ENCODE measurements around the gene TOLLIP. TPM values are rescaled to one million over a fixed set of nuclear protein-coding genes. Genes with fewer than 3 reads are reported as not detected.

The TOLLIP gene
- total RNA-seq, 1 experiment from 2014 or later: 32.3 TPM

DNA sequence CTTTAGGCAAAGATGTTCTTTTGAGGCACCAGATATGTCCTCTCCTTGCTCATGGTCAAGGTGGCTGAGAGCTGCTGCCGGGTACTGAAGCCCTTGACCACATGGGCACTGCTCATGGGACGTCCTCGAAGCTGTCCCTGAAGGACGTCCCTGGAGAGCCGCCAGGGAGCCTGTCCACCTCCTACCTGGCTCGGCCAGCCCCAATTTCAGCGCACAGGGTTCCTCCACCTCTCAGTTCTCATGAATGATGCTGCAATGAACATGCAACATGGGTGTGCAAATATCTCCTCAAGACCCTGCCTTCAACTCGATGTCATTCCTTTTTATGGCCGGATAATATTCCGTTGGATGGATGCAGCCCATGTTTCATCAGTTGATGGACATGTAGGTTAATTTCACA, 24.4 kb upstream of the TOLLIP start:
- no peak overlapping the region for H3K4ac ChIP-seq (ENCODE audit: low read depth, low read length)
- no peak overlapping the region for H2AFZ ChIP-seq (ENCODE audit: low read length)
- H3K4me1 ChIP-seq (ENCODE audit: insufficient read depth, low read length): no peaks in the 10 kb centered on the region
- no peak overlapping the region for H2BK5ac ChIP-seq (ENCODE audit: insufficient read length, low read length)
- no peak overlapping the region for H2AK5ac ChIP-seq (ENCODE audit: insufficient read length, low read length)
- no peak overlapping the region for H3K4me2 ChIP-seq (ENCODE audit: insufficient read depth, insufficient read length, low read length)
- no peak overlapping the region for H3K23ac ChIP-seq (ENCODE audit: insufficient read length, low read depth, low read length)
- no peak overlapping the region for H3K9ac ChIP-seq (ENCODE audit: extremely low read depth, insufficient read length, low read length)
- no peak overlapping the region for H2BK20ac ChIP-seq (ENCODE audit: low read depth, low read length, poor library complexity, severe bottlenecking)
- TF ChIP-seq, protein P1, sequence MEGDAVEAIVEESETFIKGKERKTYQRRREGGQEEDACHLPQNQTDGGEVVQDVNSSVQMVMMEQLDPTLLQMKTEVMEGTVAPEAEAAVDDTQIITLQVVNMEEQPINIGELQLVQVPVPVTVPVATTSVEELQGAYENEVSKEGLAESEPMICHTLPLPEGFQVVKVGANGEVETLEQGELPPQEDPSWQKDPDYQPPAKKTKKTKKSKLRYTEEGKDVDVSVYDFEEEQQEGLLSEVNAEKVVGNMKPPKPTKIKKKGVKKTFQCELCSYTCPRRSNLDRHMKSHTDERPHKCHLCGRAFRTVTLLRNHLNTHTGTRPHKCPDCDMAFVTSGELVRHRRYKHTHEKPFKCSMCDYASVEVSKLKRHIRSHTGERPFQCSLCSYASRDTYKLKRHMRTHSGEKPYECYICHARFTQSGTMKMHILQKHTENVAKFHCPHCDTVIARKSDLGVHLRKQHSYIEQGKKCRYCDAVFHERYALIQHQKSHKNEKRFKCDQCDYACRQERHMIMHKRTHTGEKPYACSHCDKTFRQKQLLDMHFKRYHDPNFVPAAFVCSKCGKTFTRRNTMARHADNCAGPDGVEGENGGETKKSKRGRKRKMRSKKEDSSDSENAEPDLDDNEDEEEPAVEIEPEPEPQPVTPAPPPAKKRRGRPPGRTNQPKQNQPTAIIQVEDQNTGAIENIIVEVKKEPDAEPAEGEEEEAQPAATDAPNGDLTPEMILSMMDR (conservative IDR thresholded peaks at IDR 0.05): no peak
- H4K20me1 ChIP-seq (ENCODE audit: control insufficient read depth, insufficient read depth, insufficient read length): no peaks in the 10 kb centered on the region
- H3K23me2 ChIP-seq (ENCODE audit: insufficient read length, low read depth, low read length, poor library complexity, severe bottlenecking): peaks cover 7% of the 10 kb centered on the region
- no peak overlapping the region for H3K27ac ChIP-seq (ENCODE audit: insufficient read length, low read depth, low read length)
- no peak overlapping the region for H4K8ac ChIP-seq (replicated peaks; ENCODE audit: insufficient read length, low read depth, low read length)
- Mint-ChIP-seq H3K27me3 (ENCODE audit: low read depth) (peaks cover 51% of the 10 kb centered on the region), H3K4me3 (no peak overlapping the region), H3K9me3 (peaks cover 39 to 44% of the 10 kb centered on the region in 2 experiments), H3K4me1 (peaks cover 5 to 8% of the 10 kb centered on the region in 2 experiments; a peak in 3 of 4 replicates), H3K27ac (no peak overlapping the region), H3K36me3 (ENCODE audit: insufficient read depth in 1 of 3, low read depth in 3 of 3) (peaks cover 0 to 14% (median 6%) of the 10 kb centered on the region in 3 experiments; a peak in 6 of 7 replicates)
- no peak overlapping the region for H3K18ac ChIP-seq (ENCODE audit: insufficient read length, low read depth, low read length)
- H3K14ac ChIP-seq (ENCODE audit: insufficient read depth, low read length): no peak overlapping the region
- no peak overlapping the region for H4K91ac ChIP-seq (ENCODE audit: insufficient read length, low read depth, low read length)
- H4K5ac ChIP-seq (ENCODE audit: insufficient read length, low read depth, low read length): no peak overlapping the region
- no peak overlapping the region for H2BK15ac ChIP-seq (ENCODE audit: low read depth, low read length)
- no peaks in the 10 kb centered on the region for H3K9me3 ChIP-seq (ENCODE audit: control insufficient read depth, low read depth, low read length)
- no peak for DNase-seq
- no peak overlapping the region for H2BK120ac ChIP-seq (ENCODE audit: low read depth, low read length, poor library complexity, severe bottlenecking)
- WGBS (ENCODE audit: extremely low coverage, insufficient read length, low lambda C conversion rate): no CpG with 5 or more reads among the region's 10 CpGs
- peaks cover 9% of the 10 kb centered on the region; the same call in 1 of the 2 replicates for H3K27me3 ChIP-seq (ENCODE audit: insufficient read depth, low read length)
- no peak overlapping the region for H3K56ac ChIP-seq (ENCODE audit: insufficient read length, low read depth, low read length)
- H3K79me1 ChIP-seq (ENCODE audit: insufficient read depth, low read depth, low read length, poor library complexity, severe bottlenecking): no peaks in the 10 kb centered on the region
- H2BK12ac ChIP-seq (ENCODE audit: insufficient read length, low read depth, low read length): no peak overlapping the region
- no peak overlapping the region for H3T11ph ChIP-seq (ENCODE audit: low read length)
- no peaks in the 10 kb centered on the region for H3K79me2 ChIP-seq (ENCODE audit: insufficient read depth, low read length)

Measured in H9 (cell line).